HepG2 (cell line): ENCODE data around the gene HSPA1A. TPM values are rescaled to one million over a fixed set of nuclear protein-coding genes. Genes with fewer than 3 reads are reported as not detected.

Source experiments
- ARNT ChIP-seq: fragments of 450-650 bp; IDR thresholded peaks from 2 replicates; pipeline ENCODE4 v1.6.1; 2017
- EHMT2 ChIP-seq: fragments of 200-600 bp; sonication (generic); IDR thresholded peaks from 2 replicates; pipeline ENCODE4 v1.7.0; 2017; ENCODE audit warnings: antibody characterized with exemption, low read depth, low read length, borderline replicate concordance
- GPN1 ChIP-seq: sonication (generic); formaldehyde crosslinking; IDR thresholded peaks from 2 replicates; pipeline ENCODE4 v1.5.1; 2020; ENCODE audit warnings: missing genetic modification reagents, borderline replicate concordance
- NCOA1 ChIP-seq: sonication (generic); formaldehyde crosslinking; IDR thresholded peaks from 2 replicates; pipeline ENCODE4 v1.9.0; 2021; ENCODE audit warnings: missing genetic modification reagents
- ZNF333 ChIP-seq: sonication (generic); formaldehyde crosslinking; IDR thresholded peaks from 2 replicates; pipeline ENCODE4 v1.4.0; 2020; ENCODE audit warnings: mild to moderate bottlenecking, missing genetic modification reagents, borderline replicate concordance
- polyA plus RNA-seq, 8 experiments: library from polyadenylated mRNA; depleted of rRNA in 3 of 8; stranded (reverse) in 7 of 8; unstranded in 1 of 8; fragments of >200 nt; fragmentation: Illumina TruSeq in 4 of 8; extraction: Trizol in 4 of 8; gene quantifications; 2 replicates each; pipeline versions ENCODE4 v1.2.1 to v1.2.3, GENCODE V29; 2011 to 2016; ENCODE audit warnings: low read depth in 4 of 8, missing spikeins in 1 of 8, mixed read lengths in 1 of 8; ENCODE audit not compliant: insufficient read depth in 1 of 8
- total RNA-seq, 5 experiments: library from RNA; depleted of rRNA; stranded (reverse); fragments of >200 nt; fragmentation: Illumina TruSeq; extraction: Trizol; gene quantifications; 2 replicates each; pipeline ENCODE4 v1.2.3, GENCODE V29; 2016; ENCODE audit warnings: low read depth in 1 of 5
- TF ChIP-seq, protein P1 (sequence below), 2 experiments: sonication (generic) in 1 of 2; formaldehyde crosslinking in 1 of 2; IDR thresholded peaks; 2 replicates each; pipeline versions ENCODE4 v1.6.1 to v1.9.0; 2014 to 2022; ENCODE audit warnings: antibody characterized with exemption in 1 of 2, borderline replicate concordance in 1 of 2, inconsistent platforms in 1 of 2, low read depth in 1 of 2, missing genetic modification reagents in 1 of 2
- TF ChIP-seq, protein P2 (sequence below): sonication (generic); formaldehyde crosslinking; IDR thresholded peaks from 2 replicates; pipeline ENCODE4 v1.4.0; 2020; ENCODE audit warnings: missing genetic modification reagents
- TF ChIP-seq, protein P3 (sequence below): sonication (generic); formaldehyde crosslinking; IDR thresholded peaks from one replicate; pipeline ENCODE4 v1.5.1; 2020; ENCODE audit warnings: mild to moderate bottlenecking, missing genetic modification reagents; ENCODE audit errors: not compliant biosample characterization
- TF ChIP-seq, protein P4 (sequence below): sonication (generic); formaldehyde crosslinking; IDR thresholded peaks from 2 replicates; pipeline ENCODE4 v1.4.0; 2020; ENCODE audit warnings: missing genetic modification reagents

HSPA1A gene
- total and polyA plus RNA-seq, 2 of the 13 experiments (the other 11 are each of a cell fraction or from before 2014, with no cell fraction given) = 44.5 to 85.0 TPM

DNA sequence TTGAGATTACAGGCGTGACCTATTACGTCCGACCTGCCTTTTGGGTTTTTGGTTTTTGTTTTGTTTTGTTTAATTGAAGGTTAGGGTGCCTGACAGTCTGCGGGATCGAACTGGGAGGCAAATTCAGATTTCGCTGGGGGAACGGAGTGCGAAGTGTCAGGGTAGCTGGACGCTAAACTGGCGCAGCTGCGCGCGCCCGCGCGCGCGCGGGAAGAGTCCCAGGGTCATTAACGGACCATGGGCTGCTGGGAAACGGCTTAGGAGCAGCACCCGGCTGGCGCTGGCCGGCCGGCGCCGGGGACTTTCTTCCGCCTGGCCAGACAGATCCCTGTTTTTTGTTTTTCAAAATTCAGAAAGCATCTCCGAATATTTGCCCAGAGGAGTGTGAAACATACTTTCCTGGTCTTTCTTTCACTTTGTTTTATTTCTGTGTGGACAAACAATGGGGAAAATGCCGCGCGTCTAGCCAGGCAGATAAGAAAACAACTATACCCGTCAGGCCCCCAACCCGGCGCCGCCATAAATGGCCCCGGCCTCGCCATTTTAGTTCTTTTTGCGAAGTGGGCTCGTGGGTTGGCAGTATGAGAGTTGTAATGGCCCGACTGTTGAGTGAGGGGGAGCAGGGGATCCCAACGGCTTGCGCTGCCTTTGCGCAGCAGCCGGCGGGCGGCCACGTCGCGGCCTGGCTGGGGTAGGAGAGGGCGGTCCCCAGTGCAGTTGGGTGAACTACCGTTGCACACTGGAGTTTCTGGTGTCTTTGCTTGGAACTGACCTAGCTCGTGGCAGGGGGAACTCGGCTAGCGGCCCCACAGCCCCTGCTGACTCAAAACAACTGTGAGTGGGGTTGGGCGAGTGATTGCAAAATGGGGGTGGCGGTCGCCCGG, 19.3 kb downstream of the HSPA1A start (continued):
- TF ChIP-seq, protein P1, sequence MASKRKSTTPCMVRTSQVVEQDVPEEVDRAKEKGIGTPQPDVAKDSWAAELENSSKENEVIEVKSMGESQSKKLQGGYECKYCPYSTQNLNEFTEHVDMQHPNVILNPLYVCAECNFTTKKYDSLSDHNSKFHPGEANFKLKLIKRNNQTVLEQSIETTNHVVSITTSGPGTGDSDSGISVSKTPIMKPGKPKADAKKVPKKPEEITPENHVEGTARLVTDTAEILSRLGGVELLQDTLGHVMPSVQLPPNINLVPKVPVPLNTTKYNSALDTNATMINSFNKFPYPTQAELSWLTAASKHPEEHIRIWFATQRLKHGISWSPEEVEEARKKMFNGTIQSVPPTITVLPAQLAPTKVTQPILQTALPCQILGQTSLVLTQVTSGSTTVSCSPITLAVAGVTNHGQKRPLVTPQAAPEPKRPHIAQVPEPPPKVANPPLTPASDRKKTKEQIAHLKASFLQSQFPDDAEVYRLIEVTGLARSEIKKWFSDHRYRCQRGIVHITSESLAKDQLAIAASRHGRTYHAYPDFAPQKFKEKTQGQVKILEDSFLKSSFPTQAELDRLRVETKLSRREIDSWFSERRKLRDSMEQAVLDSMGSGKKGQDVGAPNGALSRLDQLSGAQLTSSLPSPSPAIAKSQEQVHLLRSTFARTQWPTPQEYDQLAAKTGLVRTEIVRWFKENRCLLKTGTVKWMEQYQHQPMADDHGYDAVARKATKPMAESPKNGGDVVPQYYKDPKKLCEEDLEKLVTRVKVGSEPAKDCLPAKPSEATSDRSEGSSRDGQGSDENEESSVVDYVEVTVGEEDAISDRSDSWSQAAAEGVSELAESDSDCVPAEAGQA (IDR thresholded peaks at IDR 0.05; ENCODE audit: low read depth) = peak; percentile 89
- TF ChIP-seq, protein P1 (CRISPR knock-in tag; IDR thresholded peaks at IDR 0.05; ENCODE audit: borderline replicate concordance) = peak; percentile 96; the same call in 1 of the 2 replicates
- peak; percentile 15; the same call in 1 of the 2 replicates for TF ChIP-seq ZNF333 (CRISPR knock-in tag)
- no peak for TF ChIP-seq EHMT2
- 0 out of 2 replicates have a peak, but pooled peaks have one; percentile 87 for TF ChIP-seq GPN1 (CRISPR knock-in tag)
- TF ChIP-seq, protein P2, sequence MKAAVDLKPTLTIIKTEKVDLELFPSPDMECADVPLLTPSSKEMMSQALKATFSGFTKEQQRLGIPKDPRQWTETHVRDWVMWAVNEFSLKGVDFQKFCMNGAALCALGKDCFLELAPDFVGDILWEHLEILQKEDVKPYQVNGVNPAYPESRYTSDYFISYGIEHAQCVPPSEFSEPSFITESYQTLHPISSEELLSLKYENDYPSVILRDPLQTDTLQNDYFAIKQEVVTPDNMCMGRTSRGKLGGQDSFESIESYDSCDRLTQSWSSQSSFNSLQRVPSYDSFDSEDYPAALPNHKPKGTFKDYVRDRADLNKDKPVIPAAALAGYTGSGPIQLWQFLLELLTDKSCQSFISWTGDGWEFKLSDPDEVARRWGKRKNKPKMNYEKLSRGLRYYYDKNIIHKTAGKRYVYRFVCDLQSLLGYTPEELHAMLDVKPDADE = no peak
- TF ChIP-seq, protein P3, sequence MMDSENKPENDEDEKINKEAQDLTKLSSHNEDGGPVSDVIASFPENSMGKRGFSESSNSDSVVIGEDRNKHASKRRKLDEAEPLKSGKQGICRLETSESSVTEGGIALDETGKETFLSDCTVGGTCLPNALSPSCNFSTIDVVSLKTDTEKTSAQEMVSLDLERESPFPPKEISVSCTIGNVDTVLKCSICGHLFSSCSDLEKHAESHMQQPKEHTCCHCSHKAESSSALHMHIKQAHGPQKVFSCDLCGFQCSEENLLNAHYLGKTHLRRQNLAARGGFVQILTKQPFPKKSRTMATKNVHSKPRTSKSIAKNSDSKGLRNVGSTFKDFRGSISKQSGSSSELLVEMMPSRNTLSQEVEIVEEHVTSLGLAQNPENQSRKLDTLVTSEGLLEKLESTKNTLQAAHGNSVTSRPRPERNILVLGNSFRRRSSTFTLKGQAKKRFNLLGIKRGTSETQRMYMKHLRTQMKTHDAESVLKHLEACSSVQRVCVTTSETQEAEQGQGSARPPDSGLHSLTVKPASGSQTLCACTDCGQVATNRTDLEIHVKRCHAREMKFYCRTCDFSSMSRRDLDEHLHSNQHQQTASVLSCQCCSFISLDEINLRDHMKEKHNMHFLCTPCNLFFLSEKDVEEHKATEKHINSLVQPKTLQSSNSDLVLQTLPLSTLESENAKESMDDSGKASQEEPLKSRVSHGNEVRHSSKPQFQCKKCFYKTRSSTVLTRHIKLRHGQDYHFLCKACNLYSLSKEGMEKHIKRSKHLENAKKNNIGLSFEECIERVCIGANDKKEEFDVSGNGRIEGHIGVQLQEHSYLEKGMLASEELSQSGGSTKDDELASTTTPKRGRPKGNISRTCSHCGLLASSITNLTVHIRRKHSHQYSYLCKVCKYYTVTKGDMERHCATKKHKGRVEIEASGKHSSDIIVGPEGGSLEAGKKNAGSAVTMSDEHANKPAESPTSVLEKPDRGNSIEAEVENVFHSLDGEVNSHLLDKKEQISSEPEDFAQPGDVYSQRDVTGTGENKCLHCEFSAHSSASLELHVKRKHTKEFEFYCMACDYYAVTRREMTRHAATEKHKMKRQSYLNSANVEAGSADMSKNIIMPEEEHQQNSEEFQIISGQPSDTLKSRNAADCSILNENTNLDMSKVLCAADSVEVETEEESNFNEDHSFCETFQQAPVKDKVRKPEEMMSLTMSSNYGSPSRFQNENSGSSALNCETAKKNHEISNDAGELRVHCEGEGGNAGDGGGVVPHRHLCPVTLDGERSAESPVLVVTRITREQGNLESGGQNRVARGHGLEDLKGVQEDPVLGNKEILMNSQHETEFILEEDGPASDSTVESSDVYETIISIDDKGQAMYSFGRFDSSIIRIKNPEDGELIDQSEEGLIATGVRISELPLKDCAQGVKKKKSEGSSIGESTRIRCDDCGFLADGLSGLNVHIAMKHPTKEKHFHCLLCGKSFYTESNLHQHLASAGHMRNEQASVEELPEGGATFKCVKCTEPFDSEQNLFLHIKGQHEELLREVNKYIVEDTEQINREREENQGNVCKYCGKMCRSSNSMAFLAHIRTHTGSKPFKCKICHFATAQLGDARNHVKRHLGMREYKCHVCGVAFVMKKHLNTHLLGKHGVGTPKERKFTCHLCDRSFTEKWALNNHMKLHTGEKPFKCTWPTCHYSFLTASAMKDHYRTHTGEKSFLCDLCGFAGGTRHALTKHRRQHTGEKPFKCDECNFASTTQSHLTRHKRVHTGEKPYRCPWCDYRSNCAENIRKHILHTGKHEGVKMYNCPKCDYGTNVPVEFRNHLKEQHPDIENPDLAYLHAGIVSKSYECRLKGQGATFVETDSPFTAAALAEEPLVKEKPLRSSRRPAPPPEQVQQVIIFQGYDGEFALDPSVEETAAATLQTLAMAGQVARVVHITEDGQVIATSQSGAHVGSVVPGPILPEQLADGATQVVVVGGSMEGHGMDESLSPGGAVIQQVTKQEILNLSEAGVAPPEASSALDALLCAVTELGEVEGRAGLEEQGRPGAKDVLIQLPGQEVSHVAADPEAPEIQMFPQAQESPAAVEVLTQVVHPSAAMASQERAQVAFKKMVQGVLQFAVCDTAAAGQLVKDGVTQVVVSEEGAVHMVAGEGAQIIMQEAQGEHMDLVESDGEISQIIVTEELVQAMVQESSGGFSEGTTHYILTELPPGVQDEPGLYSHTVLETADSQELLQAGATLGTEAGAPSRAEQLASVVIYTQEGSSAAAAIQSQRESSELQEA = peak; percentile 19
- no peak for TF ChIP-seq ARNT
- no peak for TF ChIP-seq NCOA1 (CRISPR knock-in tag)
- TF ChIP-seq, protein P4, sequence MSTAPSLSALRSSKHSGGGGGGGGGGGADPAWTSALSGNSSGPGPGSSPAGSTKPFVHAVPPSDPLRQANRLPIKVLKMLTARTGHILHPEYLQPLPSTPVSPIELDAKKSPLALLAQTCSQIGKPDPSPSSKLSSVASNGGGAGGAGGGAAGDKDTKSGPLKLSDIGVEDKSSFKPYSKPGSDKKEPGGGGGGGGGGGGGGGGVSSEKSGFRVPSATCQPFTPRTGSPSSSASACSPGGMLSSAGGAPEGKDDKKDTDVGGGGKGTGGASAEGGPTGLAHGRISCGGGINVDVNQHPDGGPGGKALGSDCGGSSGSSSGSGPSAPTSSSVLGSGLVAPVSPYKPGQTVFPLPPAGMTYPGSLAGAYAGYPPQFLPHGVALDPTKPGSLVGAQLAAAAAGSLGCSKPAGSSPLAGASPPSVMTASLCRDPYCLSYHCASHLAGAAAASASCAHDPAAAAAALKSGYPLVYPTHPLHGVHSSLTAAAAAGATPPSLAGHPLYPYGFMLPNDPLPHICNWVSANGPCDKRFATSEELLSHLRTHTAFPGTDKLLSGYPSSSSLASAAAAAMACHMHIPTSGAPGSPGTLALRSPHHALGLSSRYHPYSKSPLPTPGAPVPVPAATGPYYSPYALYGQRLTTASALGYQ (CRISPR knock-in tag) = peak; percentile 78
